Endodermal cell (in vitro differentiated cells): ENCODE data around the gene GLB1L. TPM values are rescaled to one million over a fixed set of nuclear protein-coding genes. Genes with fewer than 3 reads are reported as not detected.

ENCODE experiments used
- DNase-seq: peaks from one replicate; pipeline ENCODE4 v3.0.0-alpha.2; 2017
- H3K27ac ChIP-seq: 2 replicates; pipeline ENCODE4 v1.5.1; 2013; ENCODE audit warnings: mild to moderate bottlenecking, low read depth, low read length, moderate library complexity
- H3K27me3 ChIP-seq: 2 replicates; pipeline ENCODE4 v1.6.1; 2013; ENCODE audit warnings: mild to moderate bottlenecking, low read length, moderate library complexity; ENCODE audit not compliant: insufficient read depth, control insufficient read depth, poor library complexity, severe bottlenecking
- H3K36me3 ChIP-seq: 2 replicates; pipeline ENCODE4 v1.7.0; 2013; ENCODE audit warnings: mild to moderate bottlenecking, low read length, moderate library complexity; ENCODE audit not compliant: control insufficient read depth, insufficient read depth
- H3K4me1 ChIP-seq: one replicate; pipeline ENCODE4 v1.7.0; 2013; ENCODE audit warnings: low read length; ENCODE audit not compliant: control insufficient read depth, insufficient read depth
- H3K4me3 ChIP-seq: 2 replicates; pipeline ENCODE4 v1.5.1; 2013; ENCODE audit warnings: mild to moderate bottlenecking, low read length, moderate library complexity
- H3K9ac ChIP-seq: 2 replicates; pipeline ENCODE4 v1.6.1; 2013; ENCODE audit warnings: mild to moderate bottlenecking, low read length, moderate library complexity; ENCODE audit not compliant: poor library complexity, severe bottlenecking; ENCODE audit errors: extremely low read depth
- H3K9me3 ChIP-seq: 2 replicates; pipeline ENCODE4 v1.6.1; 2013; ENCODE audit warnings: mild to moderate bottlenecking, low read length, moderate library complexity; ENCODE audit not compliant: control insufficient read depth
- H3K27ac Mint-ChIP-seq: 2 replicates; pipeline ENCODE4 v1.8.0; 2020; ENCODE audit warnings: mixed read lengths
- H3K27me3 Mint-ChIP-seq: 2 replicates; pipeline ENCODE4 v1.8.0; 2021; ENCODE audit warnings: mild to moderate bottlenecking, mixed read lengths; ENCODE audit not compliant: insufficient read depth
- H3K36me3 Mint-ChIP-seq: 2 replicates; pipeline ENCODE4 v1.8.0; 2020; ENCODE audit warnings: low read depth, mixed read lengths
- H3K4me1 Mint-ChIP-seq: 2 replicates; pipeline ENCODE4 v1.8.0; 2020; ENCODE audit warnings: mixed read lengths
- H3K4me3 Mint-ChIP-seq: 2 replicates; pipeline ENCODE4 v1.8.0; 2020; ENCODE audit warnings: mild to moderate bottlenecking, moderate library complexity, mixed read lengths
- H3K9me3 Mint-ChIP-seq: 2 replicates; pipeline ENCODE4 v1.8.0; 2020; ENCODE audit warnings: mild to moderate bottlenecking, mixed read lengths
- WGBS, 2 experiments: methylation state at CpG; one replicate each; pipeline versions ENCODE4 v1.1.5 to v1.1.7; 2013; ENCODE audit warnings: missing lambda C conversion rate in 2 of 2, mixed read lengths in 1 of 2; ENCODE audit not compliant: insufficient coverage in 1 of 2, insufficient read length in 1 of 2; 5-methylcytosine and 5-hydroxymethylcytosine counted together
- total RNA-seq, 2 donors: library from RNA; stranded (reverse); fragmentation: NEBNext Ultra II Directional in 1 of 2; extraction: Animal tissue kit (Norgen Biotek cat#: 25700) in 1 of 2; gene quantifications; 2 replicates in 1 of 2; 3 replicates in 1 of 2; pipeline ENCODE4 v1.2.1, GENCODE V29; 2021
- TF ChIP-seq, protein P1 (sequence below): fragments of 200-600 bp; sonication (generic); conservative IDR thresholded peaks from 2 replicates; pipeline ENCODE4 v1.5.0; 2021; ENCODE audit warnings: antibody characterized with exemption, mild to moderate bottlenecking

GLB1L gene
- total RNA-seq, 2 donors from 2014 or later, result 9.7 to 13.8 TPM

DNA sequence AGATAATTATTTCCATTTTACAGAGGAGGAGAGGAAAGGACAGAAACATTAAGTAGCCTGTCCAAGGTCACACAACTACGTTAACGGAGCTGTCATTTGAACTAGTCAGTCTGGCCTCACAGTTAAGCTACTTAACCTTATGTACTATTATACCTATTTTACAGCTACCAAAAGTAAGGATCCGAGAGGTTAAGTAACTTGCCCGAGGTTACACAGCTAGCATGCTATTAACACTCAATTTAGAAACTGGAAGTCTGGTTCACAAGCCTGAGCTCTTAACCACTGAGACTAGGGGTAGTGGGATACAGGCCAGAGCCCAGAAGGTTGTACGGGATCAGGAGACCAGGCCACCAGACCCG, 476 bp downstream of the GLB1L start:
- WGBS, 2 experiments, result 52 to 56% methylated on average over 5 to 6 of the region's 6 CpGs
- no peaks in the 10 kb centered on the region for H3K27me3 ChIP-seq
- H3K4me1 Mint-ChIP-seq, result peaks cover 21% of the 10 kb centered on the region
- TF ChIP-seq, protein P1, sequence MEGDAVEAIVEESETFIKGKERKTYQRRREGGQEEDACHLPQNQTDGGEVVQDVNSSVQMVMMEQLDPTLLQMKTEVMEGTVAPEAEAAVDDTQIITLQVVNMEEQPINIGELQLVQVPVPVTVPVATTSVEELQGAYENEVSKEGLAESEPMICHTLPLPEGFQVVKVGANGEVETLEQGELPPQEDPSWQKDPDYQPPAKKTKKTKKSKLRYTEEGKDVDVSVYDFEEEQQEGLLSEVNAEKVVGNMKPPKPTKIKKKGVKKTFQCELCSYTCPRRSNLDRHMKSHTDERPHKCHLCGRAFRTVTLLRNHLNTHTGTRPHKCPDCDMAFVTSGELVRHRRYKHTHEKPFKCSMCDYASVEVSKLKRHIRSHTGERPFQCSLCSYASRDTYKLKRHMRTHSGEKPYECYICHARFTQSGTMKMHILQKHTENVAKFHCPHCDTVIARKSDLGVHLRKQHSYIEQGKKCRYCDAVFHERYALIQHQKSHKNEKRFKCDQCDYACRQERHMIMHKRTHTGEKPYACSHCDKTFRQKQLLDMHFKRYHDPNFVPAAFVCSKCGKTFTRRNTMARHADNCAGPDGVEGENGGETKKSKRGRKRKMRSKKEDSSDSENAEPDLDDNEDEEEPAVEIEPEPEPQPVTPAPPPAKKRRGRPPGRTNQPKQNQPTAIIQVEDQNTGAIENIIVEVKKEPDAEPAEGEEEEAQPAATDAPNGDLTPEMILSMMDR, result no peak
- H3K27me3 Mint-ChIP-seq, result no peaks in the 10 kb centered on the region
- peak overlapping the region; percentile 97 for H3K9ac ChIP-seq
- H3K4me1 ChIP-seq, result peaks cover 15% of the 10 kb centered on the region
- peak overlapping the region; percentile 96 for H3K27ac Mint-ChIP-seq
- H3K9me3 Mint-ChIP-seq, result no peaks in the 10 kb centered on the region
- peak overlapping the region; percentile 86 for H3K4me3 Mint-ChIP-seq
- H3K36me3 ChIP-seq, result peaks cover 14% of the 10 kb centered on the region
- no peak overlapping the region for H3K27ac ChIP-seq
- DNase-seq, result no peak
- H3K4me3 ChIP-seq, result peak overlapping the region; percentile 92
- peaks cover 5% of the 10 kb centered on the region for H3K36me3 Mint-ChIP-seq
- H3K9me3 ChIP-seq, result no peaks in the 10 kb centered on the region

DNA sequence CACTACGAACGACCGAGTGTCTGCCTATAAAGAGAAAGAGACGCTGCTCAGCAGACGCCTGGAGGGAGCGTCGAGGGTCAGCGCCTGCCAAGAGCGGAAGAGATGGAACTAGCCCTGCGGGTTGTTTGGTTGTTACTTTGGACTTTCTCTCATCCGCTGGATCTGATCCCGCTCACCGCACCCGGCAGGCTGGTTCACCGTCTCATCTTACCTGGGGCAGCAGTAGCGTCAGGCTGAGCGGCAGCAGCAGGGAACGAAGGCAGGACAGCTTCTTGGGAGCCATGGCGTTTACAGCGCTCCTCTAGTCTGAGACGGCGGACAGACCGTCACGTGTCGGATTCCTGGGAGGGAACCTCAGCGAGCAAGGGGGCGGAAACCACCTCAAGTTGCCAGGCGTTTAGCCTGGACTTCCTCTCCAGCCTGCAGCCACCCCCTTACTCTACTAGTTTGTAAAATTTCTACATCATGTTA, 1.9 kb downstream of the GLB1L start:
- WGBS, 2 experiments, result 95 to 98% methylated on average over 27 to 28 of the region's 28 CpGs
- H3K27ac ChIP-seq, result no peak overlapping the region
- no peak overlapping the region for H3K9ac ChIP-seq
- H3K27ac Mint-ChIP-seq, result no peak overlapping the region
- no peaks in the 10 kb centered on the region for H3K9me3 ChIP-seq
- H3K4me1 Mint-ChIP-seq, result peaks cover 7% of the 10 kb centered on the region
- peaks cover 3% of the 10 kb centered on the region for H3K4me1 ChIP-seq
- no peaks in the 10 kb centered on the region for H3K9me3 Mint-ChIP-seq
- H3K27me3 ChIP-seq, result no peaks in the 10 kb centered on the region
- H3K36me3 ChIP-seq, result peaks cover 14% of the 10 kb centered on the region
- H3K4me3 Mint-ChIP-seq, result no peak overlapping the region
- no peak for DNase-seq
- peaks cover 5% of the 10 kb centered on the region for H3K36me3 Mint-ChIP-seq
- TF ChIP-seq, protein P1, result no peak
- H3K4me3 ChIP-seq, result no peak overlapping the region
- no peaks in the 10 kb centered on the region for H3K27me3 Mint-ChIP-seq

DNA sequence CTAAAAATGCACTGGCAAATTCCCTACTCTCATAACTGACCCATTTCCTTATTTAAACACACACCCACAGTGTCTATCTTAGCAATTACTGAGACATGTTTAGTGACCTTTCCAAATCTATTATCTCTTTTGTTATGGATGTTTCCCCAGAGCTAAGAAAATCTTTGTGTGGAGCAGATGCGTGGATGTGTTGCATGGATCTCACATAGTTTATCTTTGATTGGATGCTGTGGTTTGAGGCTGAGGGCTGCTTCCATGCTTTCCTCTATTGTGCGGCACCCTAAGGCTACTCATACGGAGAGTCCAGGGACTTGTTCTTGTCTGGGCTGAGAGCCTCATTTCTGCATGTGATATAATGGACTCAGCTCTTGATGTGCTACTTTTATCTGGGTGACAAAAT, 10.9 kb downstream of the GLB1L start:
- Mint-ChIP-seq H3K27me3 (no peaks in the 10 kb centered on the region), H3K9me3 (no peaks in the 10 kb centered on the region), H3K4me1 (peaks cover 3% of the 10 kb centered on the region), H3K36me3 (peaks cover 56% of the 10 kb centered on the region), H3K4me3 (no peak overlapping the region), H3K27ac (no peak overlapping the region)
- Histone ChIP-seq H3K36me3 (peaks cover 67% of the 10 kb centered on the region), H3K9me3 (no peaks in the 10 kb centered on the region), H3K4me1 (no peaks in the 10 kb centered on the region), H3K27ac (no peak overlapping the region), H3K27me3 (no peaks in the 10 kb centered on the region), H3K4me3 (no peak overlapping the region), H3K9ac (no peak overlapping the region)
- WGBS, 2 experiments, result 95 to 100% methylated on average over 1 to 3 of the region's 3 CpGs
- no peak for DNase-seq
- TF ChIP-seq, protein P1, result no peak
